ENCODE results near the gene SPATA20. TPM values are rescaled to one million over a fixed set of nuclear protein-coding genes. Genes with fewer than 3 reads are reported as not detected.

Gene SPATA20
- total and polyA plus RNA-seq, 2 donors (not counting 3 experiments of a cell fraction or from before 2014, with no cell fraction given) = 42.3 to 51.5 TPM

DNA sequence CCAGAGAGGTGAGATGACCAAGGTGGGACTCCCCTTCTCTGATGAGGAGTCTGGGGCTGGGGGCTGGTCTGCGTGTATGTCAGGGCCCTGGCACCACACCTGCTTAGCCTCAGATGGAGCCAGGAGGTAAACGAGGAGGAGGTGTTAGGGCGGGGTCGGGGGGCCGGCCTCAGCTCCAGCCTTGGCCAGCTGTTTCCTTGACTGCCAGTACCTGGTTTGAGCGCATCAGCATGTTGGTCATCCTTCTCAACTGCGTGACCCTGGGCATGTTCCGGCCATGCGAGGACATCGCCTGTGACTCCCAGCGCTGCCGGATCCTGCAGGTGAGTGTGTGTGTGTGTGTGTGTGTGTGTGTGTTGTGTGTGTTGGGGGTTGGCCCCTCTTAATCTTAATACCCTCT lies 21.7 kb downstream of the SPATA20 start:
- Histone ChIP-seq H3K27ac (ENCODE audit: insufficient read depth, low read depth, low read length) (no peak overlapping the region), H3K36me3 (ENCODE audit: control insufficient read depth in 2 of 2, extremely low read depth in 1 of 2, insufficient read depth in 2 of 2, low read length in 2 of 2) (no peaks in the 10 kb centered on the region), H3K27me3 (ENCODE audit: control insufficient read depth in 2 of 2, insufficient read depth in 2 of 2, low read length in 2 of 2) (peaks cover 19% of the 10 kb centered on the region in 2 experiments), H3K9me3 (replicated peaks; ENCODE audit: control insufficient read depth, insufficient read depth, low read length) (no peaks in the 10 kb centered on the region), H3K9me1 (replicated peaks; ENCODE audit: control insufficient read depth, extremely low read depth, insufficient read depth, low read length) (no peaks in the 10 kb centered on the region), H3K79me2 (ENCODE audit: control insufficient read depth, insufficient read depth, low read length) (no peaks in the 10 kb centered on the region), H3K9ac (replicated peaks; ENCODE audit: extremely low read depth, insufficient read depth, low read length) (no peak overlapping the region), H2AFZ (ENCODE audit: low read depth, low read length) (no peak overlapping the region), H3K4me1 (ENCODE audit: control insufficient read depth, extremely low read depth, insufficient read depth, low read length) (no peaks in the 10 kb centered on the region), H4K20me1 (replicated peaks; ENCODE audit: control insufficient read depth, extremely low read depth, insufficient read depth, low read length) (no peaks in the 10 kb centered on the region), H3K4me2 (ENCODE audit: insufficient read depth, low read length) (no peak overlapping the region), H3K4me3 (replicated peaks in 1 of 3; ENCODE audit: insufficient read depth in 1 of 3, low read depth in 1 of 3, low read length in 3 of 3) (no peak overlapping the region)
- dilution Hi-C loops (cut with MboI; ENCODE audit: extremely low pct_ligation_motif_present, low sequenced_read_pairs) = no loop called here
- DNase-seq (ENCODE audit: low read depth, low spot score) (no peak), FAIRE-seq (no peak)
- ChIA-PET POLR2A (no interaction called here), CTCF (interaction anchor here (0.9 kb wide), 2 partner anchors 9 to 21 kb away, joined by 3 to 5 read pairs; no protein-coding TSS in a partner anchor)
- TF ChIP-seq, protein P1, sequence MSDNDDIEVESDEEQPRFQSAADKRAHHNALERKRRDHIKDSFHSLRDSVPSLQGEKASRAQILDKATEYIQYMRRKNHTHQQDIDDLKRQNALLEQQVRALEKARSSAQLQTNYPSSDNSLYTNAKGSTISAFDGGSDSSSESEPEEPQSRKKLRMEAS (IDR thresholded peaks at IDR 0.05; ENCODE audit: insufficient read depth, insufficient read length) = no peak
- TF ChIP-seq EZH2 (IDR thresholded peaks at IDR 0.05; ENCODE audit: borderline replicate concordance, low read depth, low read length, severe bottlenecking) (no peak), POLR2AphosphoS5 (IDR thresholded peaks at IDR 0.05; ENCODE audit: insufficient read depth, low read depth, low read length) (no peak), CTCF (IDR thresholded peaks at IDR 0.05; ENCODE audit: extremely low read depth in 1 of 2, insufficient read depth in 1 of 2, low read depth in 1 of 2, low read length in 2 of 2) (no peak), MYC (IDR thresholded peaks at IDR 0.05; ENCODE audit: low read depth, low read length) (no peak), GATA2 (IDR thresholded peaks at IDR 0.05; ENCODE audit: insufficient read depth, insufficient read length, low read depth, low read length) (no peak), FOS (IDR thresholded peaks at IDR 0.05; ENCODE audit: borderline replicate concordance, insufficient read depth, low read length) (no peak), JUN (IDR thresholded peaks at IDR 0.05; ENCODE audit: borderline replicate concordance, insufficient read depth, insufficient read length, low read depth) (no peak)
- intact Hi-C loops (cut with micrococcal nuclease) = no loop called here
- no TSS peak for BruUV-seq (replicated peaks)

Measured in endothelial cell of umbilical vein (primary cell).